HEK293 (cell line): ENCODE measurements around the gene EIF1.

ENCODE experiments used
- ZBTB49 ChIP-seq: fragments of 450-650 bp; formaldehyde crosslinking; IDR thresholded peaks from 2 replicates; pipeline ENCODE4 v1.5.1; 2016; ENCODE audit warnings: missing biosample characterization, missing genetic modification characterization, low read depth
- ZNF266 ChIP-seq: fragments of 450-650 bp; formaldehyde crosslinking; IDR thresholded peaks from 2 replicates; pipeline ENCODE4 v1.5.1; 2016; ENCODE audit warnings: missing biosample characterization, missing genetic modification characterization, low read depth
- ZNF426 ChIP-seq: fragments of 450-650 bp; formaldehyde crosslinking; IDR thresholded peaks from 2 replicates; pipeline ENCODE4 v1.5.1; 2017; ENCODE audit warnings: missing biosample characterization, missing genetic modification characterization, mild to moderate bottlenecking, inconsistent platforms, moderate library complexity
- ZNF530 ChIP-seq: fragments of 450-650 bp; formaldehyde crosslinking; IDR thresholded peaks from 2 replicates; pipeline ENCODE4 v1.5.1; 2016; ENCODE audit warnings: low read depth, missing biosample characterization, missing genetic modification characterization
- ZNF791 ChIP-seq: fragments of 450-650 bp; formaldehyde crosslinking; IDR thresholded peaks from 2 replicates; pipeline ENCODE4 v1.5.1; 2016; ENCODE audit warnings: missing biosample characterization, missing genetic modification characterization
- TF ChIP-seq, protein P1 (sequence below): IDR thresholded peaks from 2 replicates; pipeline ENCODE4 v1.6.1; 2011; ENCODE audit warnings: mild to moderate bottlenecking, low read depth, low read length, borderline replicate concordance

GRCh38 chr17:41725134-41725533, 36.4 kb downstream of the EIF1 start:
- TF ChIP-seq ZNF266 (tag by site-specific recombination): no peak
- TF ChIP-seq ZNF530 (tag by site-specific recombination): no peak
- TF ChIP-seq ZNF791: no peak
- TF ChIP-seq ZBTB49 (tag by site-specific recombination): no peak
- no peak for TF ChIP-seq ZNF426 (tag by site-specific recombination)
- TF ChIP-seq, protein P1, sequence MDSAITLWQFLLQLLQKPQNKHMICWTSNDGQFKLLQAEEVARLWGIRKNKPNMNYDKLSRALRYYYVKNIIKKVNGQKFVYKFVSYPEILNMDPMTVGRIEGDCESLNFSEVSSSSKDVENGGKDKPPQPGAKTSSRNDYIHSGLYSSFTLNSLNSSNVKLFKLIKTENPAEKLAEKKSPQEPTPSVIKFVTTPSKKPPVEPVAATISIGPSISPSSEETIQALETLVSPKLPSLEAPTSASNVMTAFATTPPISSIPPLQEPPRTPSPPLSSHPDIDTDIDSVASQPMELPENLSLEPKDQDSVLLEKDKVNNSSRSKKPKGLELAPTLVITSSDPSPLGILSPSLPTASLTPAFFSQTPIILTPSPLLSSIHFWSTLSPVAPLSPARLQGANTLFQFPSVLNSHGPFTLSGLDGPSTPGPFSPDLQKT: no peak
